ENCODE measurements around the gene LRRC49.
"Not testable (repeated sequence)": the region's sequence is repeated elsewhere in the genome, so short reads cannot be mapped to it uniquely, and the experiment has no call there.

LRRC49 gene

DNA sequence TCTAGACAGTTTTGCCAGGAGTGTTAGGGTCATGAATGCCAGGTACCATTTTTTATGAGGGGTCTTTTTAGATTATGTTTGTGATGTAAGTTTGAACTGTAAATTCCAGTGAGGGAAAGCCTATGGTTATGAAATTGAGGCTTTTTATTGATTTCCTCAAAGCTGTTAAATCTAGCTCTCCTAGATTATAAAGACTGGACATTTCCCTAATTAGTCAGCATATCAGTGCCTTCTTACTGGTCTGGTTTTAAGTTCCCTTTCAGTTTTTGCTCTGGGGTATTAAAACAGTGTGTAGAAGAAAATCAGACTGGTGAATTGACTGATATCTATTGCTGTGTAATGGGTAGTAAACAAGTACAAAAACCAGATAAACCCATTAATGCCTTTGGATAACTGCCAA, 39.2 kb downstream of the LRRC49 start:
- no peak for DNase-seq

- no peak for DNase-seq
Observed at GRCh38 chr15:70932397-70932796, 39.8 kb downstream of the LRRC49 start.

GRCh38 chr15:70933411-70933810, 40.8 kb downstream of the LRRC49 start:
- no peak for DNase-seq

GRCh38 chr15:70935631-70936030, 43.0 kb downstream of the LRRC49 start:
- no peak for DNase-seq

DNA sequence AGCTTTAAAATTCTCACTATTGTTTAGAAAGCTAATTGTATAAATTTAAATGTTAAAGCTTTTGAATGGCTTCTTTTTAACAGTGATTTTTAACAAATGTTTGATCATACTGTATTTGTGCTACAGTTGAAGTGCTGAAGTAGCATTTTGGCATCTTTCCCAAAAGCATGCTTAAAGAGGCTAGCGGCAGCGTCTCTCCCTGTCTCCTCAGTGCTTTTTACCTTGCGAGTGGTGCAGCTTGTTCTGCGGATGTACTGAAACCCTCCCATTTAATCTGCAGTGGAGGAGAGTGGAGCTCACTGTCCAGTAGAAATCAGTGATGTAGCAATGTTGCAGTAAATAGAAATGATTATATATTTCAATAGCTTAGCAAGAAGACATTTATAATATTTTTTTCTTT, 43.7 kb downstream of the LRRC49 start:
- no peak for DNase-seq

- not testable (repeated sequence) for DNase-seq
Observed at GRCh38 chr15:70943285-70943684, 50.7 kb downstream of the LRRC49 start.

- DNase-seq, result no peak
Observed at GRCh38 chr15:70947351-70948335, 55.0 kb downstream of the LRRC49 start.

DNA sequence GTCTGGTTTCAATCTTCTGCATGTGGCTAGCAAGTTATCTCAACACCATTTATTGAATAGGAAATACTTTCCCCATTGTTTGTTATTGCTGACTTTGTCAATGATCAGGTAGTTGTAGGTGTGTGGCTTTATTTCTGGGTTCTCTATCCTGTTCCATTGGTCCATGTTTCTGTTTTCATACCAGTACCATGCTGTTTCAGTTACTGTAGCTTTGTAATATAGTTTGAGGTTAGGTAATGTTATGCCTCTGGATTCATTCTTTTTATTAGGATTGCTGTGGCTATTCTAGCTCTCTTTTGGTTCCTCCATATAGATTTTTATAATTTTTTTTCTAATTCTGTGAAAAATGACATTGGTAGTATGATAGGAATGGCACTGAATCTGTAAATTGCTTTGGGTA, 58.3 kb downstream of the LRRC49 start:
- no peak for DNase-seq

DNA sequence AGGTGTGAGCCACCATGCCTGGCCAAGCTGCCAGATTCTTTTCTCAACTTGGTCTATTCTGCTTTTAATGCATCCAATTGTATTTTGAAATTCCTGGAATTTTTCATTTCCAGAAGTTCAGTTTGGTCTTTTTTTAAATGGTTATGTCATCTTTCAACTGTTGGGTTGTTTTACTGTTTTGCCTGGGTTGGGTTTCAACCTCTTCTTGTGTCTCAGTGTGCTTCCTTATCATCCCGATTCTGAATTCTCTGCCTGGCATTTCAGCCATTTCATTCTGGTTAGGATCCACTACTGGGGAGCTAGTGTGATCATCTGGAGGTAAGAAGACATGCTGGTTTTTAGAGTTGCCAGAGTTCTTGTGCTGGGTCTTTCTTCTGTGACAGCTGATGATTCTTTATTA, 61.5 kb downstream of the LRRC49 start:
- DNase-seq, result no peak

- no peak for DNase-seq
Observed at GRCh38 chr15:70954733-70955132, 62.1 kb downstream of the LRRC49 start.

DNA sequence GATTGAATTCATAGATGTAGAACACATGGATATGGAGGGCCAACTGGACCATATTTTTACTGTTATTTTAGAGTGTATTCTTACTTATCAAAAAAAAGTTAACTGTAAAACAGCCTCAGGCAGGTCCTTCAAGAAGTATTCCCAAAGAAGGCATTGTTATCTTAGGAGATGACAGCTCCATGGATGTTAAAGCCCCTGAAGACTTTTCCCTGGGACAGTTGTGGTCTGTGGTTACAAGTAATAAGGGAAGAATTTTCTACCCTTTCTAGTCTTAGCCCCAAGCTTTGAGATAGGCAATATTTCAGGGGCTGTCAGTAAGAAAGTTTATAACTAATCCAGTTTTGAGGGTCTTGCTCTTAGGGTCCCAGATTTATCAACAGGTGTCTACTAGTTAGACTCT, 62.5 kb downstream of the LRRC49 start:
- no peak for DNase-seq

DNA sequence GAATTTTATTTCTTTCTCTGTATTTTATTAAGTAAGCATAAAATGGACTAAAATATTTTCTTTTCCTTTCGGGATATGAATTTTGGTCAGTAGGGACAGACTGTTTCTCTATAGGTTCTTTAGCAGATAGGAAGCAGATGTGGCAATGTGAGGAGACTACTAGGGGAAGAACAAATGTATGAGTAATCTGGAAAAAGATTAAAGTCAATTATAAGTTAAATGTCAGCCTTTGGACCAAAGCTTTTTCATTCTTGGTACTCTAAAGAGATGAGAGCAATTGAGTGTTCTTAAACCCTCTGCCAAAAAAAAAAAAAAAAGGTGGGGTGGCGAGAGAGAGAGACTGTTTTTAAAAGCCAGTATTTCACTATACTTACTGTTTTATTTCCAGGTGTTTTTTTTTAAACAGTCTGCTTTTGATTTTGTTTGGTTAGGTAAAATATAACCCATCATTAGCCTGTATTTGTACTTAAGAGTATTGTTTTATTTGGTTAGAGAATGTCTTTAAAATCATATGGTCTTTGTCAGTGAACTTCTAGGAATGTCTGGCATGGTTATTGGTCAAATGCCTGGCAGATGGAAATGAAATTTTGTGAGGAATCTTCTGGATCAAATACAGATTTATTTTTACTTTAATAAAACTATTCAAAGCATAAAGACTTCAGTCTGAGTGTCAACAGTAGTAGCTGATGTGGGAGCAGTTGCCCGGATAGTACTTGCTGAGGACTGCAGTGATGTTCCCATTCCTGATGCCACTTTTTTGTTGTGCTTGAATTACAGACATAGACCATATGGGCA, 63.8 kb downstream of the LRRC49 start:
- DNase-seq, result no peak

GRCh38 chr15:70962084-70962483, 69.5 kb downstream of the LRRC49 start:
- DNase-seq, result no peak

DNA sequence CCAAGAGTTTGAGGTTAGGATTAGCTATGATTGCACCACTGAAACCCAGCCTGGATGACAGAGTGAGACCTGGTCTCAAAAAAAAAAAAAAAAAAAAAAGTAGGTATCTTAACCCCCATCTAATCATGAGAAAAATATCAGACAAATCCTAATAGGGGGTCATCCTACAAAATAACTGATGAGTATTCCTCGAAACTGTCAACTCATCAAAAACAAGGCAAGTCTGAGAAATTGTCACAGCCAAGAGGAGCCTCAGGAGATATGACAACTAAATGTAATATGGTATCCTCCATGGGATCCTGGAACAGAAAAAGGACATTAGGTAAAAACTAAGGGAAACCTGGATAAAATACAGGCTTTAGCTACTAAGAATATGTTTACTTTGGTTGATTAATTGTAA, 70.6 kb downstream of the LRRC49 start:
- no peak for DNase-seq

- DNase-seq, result no peak
Observed at GRCh38 chr15:70964058-70964457, 71.4 kb downstream of the LRRC49 start.

GRCh38 chr15:70964686-70965085, 72.1 kb downstream of the LRRC49 start:
- DNase-seq, result no peak

DNA sequence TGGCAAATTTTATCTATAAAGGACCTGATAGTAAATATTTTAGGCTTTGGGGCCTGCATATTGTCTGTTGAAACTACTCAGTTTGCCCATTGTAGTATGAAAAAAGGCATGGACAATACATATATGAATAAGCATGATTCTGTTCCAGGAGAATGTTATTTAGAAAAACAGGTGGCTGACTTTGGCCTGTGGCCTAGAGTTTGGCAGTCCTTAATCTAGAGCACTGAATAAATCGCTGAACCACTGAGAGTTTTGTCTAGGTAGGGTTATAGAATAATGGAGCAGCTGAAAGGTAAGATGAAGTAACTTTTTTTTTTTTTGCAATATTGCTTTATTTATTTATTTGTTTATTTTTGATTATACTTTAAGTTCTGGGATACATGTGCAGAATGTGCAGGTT, 75.0 kb downstream of the LRRC49 start:
- no peak for DNase-seq

DNA sequence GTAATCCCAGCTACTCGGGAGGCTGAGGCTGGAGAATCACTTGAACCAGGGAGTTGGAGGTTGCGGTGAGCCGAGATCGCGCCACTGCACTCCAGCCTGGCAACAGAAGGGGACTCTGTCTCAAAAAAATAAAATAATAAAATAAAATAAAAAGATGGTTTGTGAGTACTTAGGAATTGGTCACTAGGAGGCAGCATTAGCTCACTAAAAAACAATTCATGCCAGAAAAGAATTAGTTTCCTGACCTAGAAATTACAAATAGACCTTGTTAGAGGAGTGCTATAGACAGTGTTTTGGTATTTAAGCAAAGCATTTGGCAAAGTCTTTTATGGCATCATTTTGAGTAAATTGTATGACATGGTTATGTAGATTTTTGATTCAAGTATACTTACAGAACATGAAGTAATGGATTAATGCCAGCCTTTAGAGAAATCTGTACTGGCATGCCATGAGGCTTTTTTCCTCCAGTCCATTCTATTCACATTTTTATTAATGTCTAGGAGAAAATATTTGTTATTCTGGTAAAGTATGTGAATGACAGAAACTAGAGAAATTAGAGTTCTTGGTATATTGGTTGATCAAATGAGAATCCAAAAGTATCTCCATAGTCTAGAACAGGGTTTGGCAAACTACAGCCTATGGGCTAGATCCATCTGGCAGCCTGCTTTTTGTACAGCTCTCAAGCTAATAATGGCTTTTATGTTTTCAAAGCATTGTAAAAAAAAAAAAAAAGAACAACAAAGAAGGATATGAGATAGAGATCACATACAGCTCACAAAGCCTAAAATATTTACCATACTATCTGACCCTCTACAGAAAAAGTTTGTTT, 81.6 kb downstream of the LRRC49 start:
- no peak for DNase-seq

- no peak for DNase-seq
Observed at GRCh38 chr15:70976851-70977250, 84.2 kb downstream of the LRRC49 start.

DNA sequence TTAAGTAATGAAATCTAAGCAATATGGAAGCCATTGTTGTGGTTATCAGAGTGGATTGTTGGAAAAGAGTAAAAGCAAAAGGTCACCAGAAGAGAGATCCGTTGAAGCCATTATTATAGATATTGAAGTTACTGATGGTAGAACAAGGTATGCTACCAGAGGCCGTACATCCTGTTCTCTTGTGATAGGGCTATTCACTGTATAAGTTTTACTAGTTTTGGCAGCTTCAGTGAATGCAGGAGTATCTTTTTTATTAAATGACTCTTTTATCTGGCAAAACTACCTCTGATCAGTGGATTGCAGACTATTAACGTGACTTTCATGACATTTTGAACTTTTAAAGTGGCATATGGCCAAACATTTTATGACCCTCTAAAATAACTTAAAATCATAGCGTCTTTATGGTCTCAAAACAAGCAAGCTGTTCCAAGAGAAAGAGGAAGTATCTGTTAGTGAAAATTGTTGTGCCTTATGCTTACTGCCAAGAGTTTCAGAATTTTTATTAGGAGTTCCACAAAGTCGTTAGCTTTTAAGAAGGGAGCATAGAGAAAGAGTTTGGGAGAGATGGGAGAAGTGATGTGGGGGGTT, 102.9 kb downstream of the LRRC49 start:
- no peak for DNase-seq

GRCh38 chr15:70998319-70998718, 105.7 kb downstream of the LRRC49 start:
- no peak for DNase-seq

GRCh38 chr15:71002316-71002715, 109.7 kb downstream of the LRRC49 start:
- no peak for DNase-seq

GRCh38 chr15:71003319-71003718, 110.7 kb downstream of the LRRC49 start:
- no peak for DNase-seq
